Hematopoietic multipotent progenitor cell (in vitro differentiated cells): Measurements from ENCODE around the gene SRP72. TPM values are rescaled to one million over a fixed set of nuclear protein-coding genes. Genes with fewer than 3 reads are reported as not detected.
"Not testable (repeated sequence)": the region's sequence is repeated elsewhere in the genome, so short reads cannot be mapped to it uniquely, and the experiment has no call there.

Source experiments
- DNase-seq, 3 donors: peaks; one replicate each; pipeline ENCODE4 v3.0.0-alpha.2; 2011 to 2015; ENCODE audit warnings: low read depth in 2 of 3, low spot score in 2 of 3
- total RNA-seq: library from RNA; depleted of rRNA; stranded (reverse); fragments of >200 nt; gene quantifications from one replicate; pipeline ENCODE4 v1.2.3, GENCODE V29; 2012

SRP72 gene
- 48.7 TPM for total RNA-seq

- DNase-seq = peak; percentile 74 to 96 (median 91)
These were observed at the start of gene SRP72 for GRCh38 chr4:56467284-56468096. SRP72 (plus strand) TSS chr4:56467617; CDS start chr4:56467636, 19 bp downstream.

GRCh38 chr4:56424176-56424575 is 43.2 kb upstream of the SRP72 start:
- DNase-seq = no peak

GRCh38 chr4:56424697-56425514 is 42.5 kb upstream of the SRP72 start:
- DNase-seq = peak; percentile 5 to 71 (median 43)

- no peak for DNase-seq
These were observed 41.9 kb upstream of the SRP72 start for GRCh38 chr4:56425518-56425917.

GRCh38 chr4:56426273-56426672 is 41.1 kb upstream of the SRP72 start:
- DNase-seq = no peak

- no peak for DNase-seq
These were observed 40.2 kb upstream of the SRP72 start for GRCh38 chr4:56427179-56427578.

- DNase-seq = no peak
These were observed 37.2 kb upstream of the SRP72 start for GRCh38 chr4:56430203-56430602.

GRCh38 chr4:56433280-56433679 is 34.1 kb upstream of the SRP72 start:
- DNase-seq = no peak

- peak in 1 of 3 donors; percentile 44 for DNase-seq
These were observed 32.7 kb upstream of the SRP72 start for GRCh38 chr4:56434599-56435139.

GRCh38 chr4:56435140-56435926 is 32.1 kb upstream of the SRP72 start, which contains the start of gene PPAT:
PPAT (minus strand) TSS chr4:56435615; CDS start chr4:56435477, 138 bp downstream.
- peak; percentile 98 for DNase-seq

- no peak for DNase-seq
These were observed 28.7 kb upstream of the SRP72 start for GRCh38 chr4:56438766-56439165.

- DNase-seq = no peak
These were observed 26.4 kb upstream of the SRP72 start for GRCh38 chr4:56440983-56441382.

GRCh38 chr4:56444719-56445118 is 22.7 kb upstream of the SRP72 start:
- DNase-seq = no peak

- no peak for DNase-seq
These were observed 21.7 kb upstream of the SRP72 start for GRCh38 chr4:56445699-56446098.

- no peak for DNase-seq
These were observed 19.1 kb upstream of the SRP72 start for GRCh38 chr4:56448301-56448700.

GRCh38 chr4:56449475-56449874 is 17.9 kb upstream of the SRP72 start:
- not testable (repeated sequence) for DNase-seq

GRCh38 chr4:56450342-56450741 is 17.1 kb upstream of the SRP72 start:
- DNase-seq = no peak

GRCh38 chr4:56460085-56460484 is 7.3 kb upstream of the SRP72 start:
- no peak for DNase-seq

GRCh38 chr4:56462157-56462556 is 5.3 kb upstream of the SRP72 start:
- no peak for DNase-seq

GRCh38 chr4:56463711-56464110 is 3.7 kb upstream of the SRP72 start:
- no peak for DNase-seq

GRCh38 chr4:56464581-56464980 is 2.8 kb upstream of the SRP72 start:
- no peak for DNase-seq
